H9 (cell line): Measurements from ENCODE around the gene ARVCF. TPM values are rescaled to one million over a fixed set of nuclear protein-coding genes. Genes with fewer than 3 reads are reported as not detected.

Experiments used
- DNase-seq: peaks from one replicate; pipeline ENCODE4 v3.0.0-alpha.2; 2017
- H2AFZ ChIP-seq: one replicate; pipeline ENCODE4 v1.6.1; 2013; ENCODE audit warnings: mild to moderate bottlenecking, low read length, control low read depth, moderate library complexity
- H2AK5ac ChIP-seq: 2 replicates; pipeline ENCODE4 v1.6.1; 2013; ENCODE audit warnings: low read length, control low read depth, mixed read lengths; ENCODE audit not compliant: insufficient read length
- H2BK120ac ChIP-seq: one replicate; pipeline ENCODE4 v1.6.1; 2013; ENCODE audit warnings: low read depth, mild to moderate bottlenecking, low read length, control low read depth, inconsistent platforms; ENCODE audit not compliant: poor library complexity, severe bottlenecking
- H2BK12ac ChIP-seq: 2 replicates; pipeline ENCODE4 v1.6.1; 2013; ENCODE audit warnings: low read length, control low read depth, mixed read lengths, low read depth; ENCODE audit not compliant: insufficient read length
- H2BK15ac ChIP-seq: 2 replicates; pipeline ENCODE4 v1.6.1; 2013; ENCODE audit warnings: low read depth, low read length, control low read depth
- H2BK20ac ChIP-seq: one replicate; pipeline ENCODE4 v1.6.1; 2013; ENCODE audit warnings: low read depth, mild to moderate bottlenecking, low read length, control low read depth, inconsistent platforms; ENCODE audit not compliant: poor library complexity, severe bottlenecking
- H2BK5ac ChIP-seq: 2 replicates; pipeline ENCODE4 v1.6.1; 2013; ENCODE audit warnings: low read length, control low read depth, mixed read lengths; ENCODE audit not compliant: insufficient read length
- H3K14ac ChIP-seq: 2 replicates; pipeline ENCODE4 v1.6.1; 2013; ENCODE audit warnings: low read length, control low read depth; ENCODE audit not compliant: insufficient read depth
- H3K18ac ChIP-seq: 2 replicates; pipeline ENCODE4 v1.6.1; 2013; ENCODE audit warnings: low read depth, mild to moderate bottlenecking, mixed read lengths, low read length, control low read depth; ENCODE audit not compliant: insufficient read length
- H3K23ac ChIP-seq: 2 replicates; pipeline ENCODE4 v1.6.1; 2013; ENCODE audit warnings: low read length, control low read depth, mixed read lengths, low read depth; ENCODE audit not compliant: insufficient read length
- H3K23me2 ChIP-seq: 2 replicates; pipeline ENCODE4 v1.6.1; 2013; ENCODE audit warnings: low read depth, mild to moderate bottlenecking, mixed read lengths, low read length, control low read depth; ENCODE audit not compliant: insufficient read length, poor library complexity, severe bottlenecking
- H3K27ac ChIP-seq: 2 replicates; pipeline ENCODE4 v1.5.1; 2013; ENCODE audit warnings: low read length, control low read depth, mixed read lengths, low read depth; ENCODE audit not compliant: insufficient read length
- H3K27me3 ChIP-seq: 2 replicates; pipeline ENCODE4 v1.6.1; 2013; ENCODE audit warnings: low read length, control low read depth, inconsistent platforms; ENCODE audit not compliant: insufficient read depth
- H3K4ac ChIP-seq: 2 replicates; pipeline ENCODE4 v1.6.1; 2013; ENCODE audit warnings: low read depth, mild to moderate bottlenecking, control low read depth, inconsistent platforms, low read length, moderate library complexity
- H3K4me1 ChIP-seq: 2 replicates; pipeline ENCODE4 v1.6.1; 2013; ENCODE audit warnings: low read length, control low read depth, inconsistent platforms; ENCODE audit not compliant: insufficient read depth
- H3K4me2 ChIP-seq: 2 replicates; pipeline ENCODE4 v1.6.1; 2013; ENCODE audit warnings: low read length, control low read depth, mixed read lengths; ENCODE audit not compliant: insufficient read length, insufficient read depth
- H3K56ac ChIP-seq: 2 replicates; pipeline ENCODE4 v1.6.1; 2013; ENCODE audit warnings: low read depth, mild to moderate bottlenecking, mixed read lengths, low read length, control low read depth; ENCODE audit not compliant: insufficient read length
- H3K79me1 ChIP-seq: 2 replicates; pipeline ENCODE4 v1.6.1; 2013; ENCODE audit warnings: low read depth, mild to moderate bottlenecking, moderate library complexity, low read length, control low read depth, inconsistent platforms; ENCODE audit not compliant: insufficient read depth, poor library complexity, severe bottlenecking
- H3K79me2 ChIP-seq: 2 replicates; pipeline ENCODE4 v1.6.1; 2013; ENCODE audit warnings: low read length, control low read depth, inconsistent platforms; ENCODE audit not compliant: insufficient read depth
- H3K9ac ChIP-seq: 2 replicates; pipeline ENCODE4 v1.6.1; 2013; ENCODE audit warnings: low read length, control low read depth, mixed read lengths; ENCODE audit not compliant: insufficient read length; ENCODE audit errors: extremely low read depth
- H3K9me3 ChIP-seq: one replicate; pipeline ENCODE4 v1.6.1; 2013; ENCODE audit warnings: low read depth, low read length, inconsistent platforms; ENCODE audit not compliant: control insufficient read depth
- H3T11ph ChIP-seq: one replicate; pipeline ENCODE4 v1.6.1; 2013; ENCODE audit warnings: mild to moderate bottlenecking, low read length, control low read depth, inconsistent platforms
- H4K20me1 ChIP-seq: one replicate; pipeline ENCODE4 v1.6.1; 2013; ENCODE audit not compliant: control insufficient read depth, insufficient read length, insufficient read depth
- H4K5ac ChIP-seq: 2 replicates; pipeline ENCODE4 v1.6.1; 2013; ENCODE audit warnings: low read depth, mild to moderate bottlenecking, mixed read lengths, low read length, control low read depth; ENCODE audit not compliant: insufficient read length
- H4K8ac ChIP-seq: replicated peaks from 2 replicates; pipeline ENCODE4 v1.6.1; 2013; ENCODE audit warnings: low read length, control low read depth, mixed read lengths, low read depth; ENCODE audit not compliant: insufficient read length
- H4K91ac ChIP-seq: 2 replicates; pipeline ENCODE4 v1.6.1; 2013; ENCODE audit warnings: low read depth, mild to moderate bottlenecking, moderate library complexity, mixed read lengths, low read length, control low read depth; ENCODE audit not compliant: insufficient read length
- H3K27ac Mint-ChIP-seq, 3 experiments: 2 replicates in 2 of 3; 3 replicates in 1 of 3; pipeline ENCODE4 v1.8.0; 2020 to 2021; ENCODE audit warnings: mixed read lengths in 3 of 3, mild to moderate bottlenecking in 1 of 3, moderate library complexity in 1 of 3
- H3K27me3 Mint-ChIP-seq: 2 replicates; pipeline ENCODE4 v1.8.0; 2021; ENCODE audit warnings: low read depth, mild to moderate bottlenecking, moderate library complexity, mixed read lengths
- H3K36me3 Mint-ChIP-seq, 3 experiments: 2 replicates in 2 of 3; 3 replicates in 1 of 3; pipeline ENCODE4 v1.8.0; 2020 to 2021; ENCODE audit warnings: low read depth in 3 of 3, mixed read lengths in 3 of 3; ENCODE audit not compliant: insufficient read depth in 1 of 3
- H3K4me1 Mint-ChIP-seq, 2 experiments: 2 replicates each; pipeline ENCODE4 v1.8.0; 2020; ENCODE audit warnings: mixed read lengths in 2 of 2
- H3K4me3 Mint-ChIP-seq, 2 experiments: 2 replicates in 1 of 2; 3 replicates in 1 of 2; pipeline ENCODE4 v1.8.0; 2020 to 2021; ENCODE audit warnings: mild to moderate bottlenecking in 2 of 2, mixed read lengths in 2 of 2, moderate library complexity in 1 of 2
- H3K9me3 Mint-ChIP-seq, 2 experiments: 2 replicates in 1 of 2; 3 replicates in 1 of 2; pipeline ENCODE4 v1.8.0; 2020; ENCODE audit warnings: mild to moderate bottlenecking in 2 of 2, mixed read lengths in 2 of 2, moderate library complexity in 1 of 2
- WGBS: extraction: QIAGEN DNeasy Blood & Tissue Kit; methylation state at CpG from one replicate; pipeline ENCODE4 v1.1.7; 2013; ENCODE audit warnings: missing lambda C conversion rate, low lambda C conversion rate, mixed read lengths; ENCODE audit not compliant: insufficient read length; ENCODE audit errors: extremely low coverage; 5-methylcytosine and 5-hydroxymethylcytosine counted together
- total RNA-seq: library from RNA; stranded (reverse); gene quantifications from 2 replicates; pipeline ENCODE4 v1.2.1, GENCODE V29; 2021
- TF ChIP-seq, protein P1 (sequence below): fragments of 200-600 bp; sonication (generic); conservative IDR thresholded peaks from 3 replicates; pipeline ENCODE4 v1.8.0; 2021; ENCODE audit warnings: antibody characterized with exemption, mild to moderate bottlenecking

Gene ARVCF
- total RNA-seq, 1 experiment from 2014 or later = 40.7 TPM

DNA sequence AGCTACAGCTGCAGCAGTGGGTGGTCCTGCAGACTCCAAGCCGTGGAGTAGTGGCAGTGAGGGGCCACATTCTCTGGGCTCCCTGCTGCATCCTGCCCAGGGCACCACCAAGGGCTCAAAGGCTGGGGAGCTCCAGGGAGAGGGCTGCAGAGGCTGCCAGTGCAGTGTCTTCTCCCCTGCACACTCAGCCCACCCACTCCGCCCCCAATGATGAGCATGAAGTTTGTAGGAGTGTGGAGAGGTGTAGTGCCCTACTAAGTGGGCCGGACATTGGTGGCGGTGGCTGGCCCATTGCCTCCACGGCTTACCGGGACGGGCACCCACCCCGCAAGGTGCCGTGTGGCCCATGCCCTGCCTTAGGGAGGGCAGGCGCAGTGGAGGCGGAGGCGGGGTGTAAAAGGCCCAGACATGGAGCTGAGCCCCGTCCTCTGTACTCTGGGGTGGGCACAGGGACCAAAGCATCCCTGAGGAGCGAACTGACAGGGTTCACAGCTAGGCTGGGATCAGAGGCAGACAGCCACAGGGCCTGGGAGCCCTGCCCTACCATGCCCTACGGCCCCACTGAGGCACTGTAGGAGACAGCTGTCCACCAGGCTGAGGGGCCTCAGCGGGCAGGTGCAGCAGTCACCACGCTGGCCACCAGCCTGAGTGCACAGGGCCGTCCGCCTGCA is 18.9 kb downstream of the ARVCF start:
- peaks cover 29 to 33% of the 10 kb centered on the region in 2 experiments for H3K4me1 Mint-ChIP-seq
- Histone ChIP-seq H2AK5ac (no peak overlapping the region), H2AFZ (no peak overlapping the region), H3K23ac (no peak overlapping the region), H3K79me2 (no peaks in the 10 kb centered on the region), H3T11ph (no peak overlapping the region), H3K27ac (no peak overlapping the region), H2BK5ac (no peak overlapping the region), H3K14ac (no peak overlapping the region; the same call in 1 of the 2 replicates), H2BK15ac (no peak overlapping the region), H3K56ac (no peak overlapping the region), H3K27me3 (no peaks in the 10 kb centered on the region), H3K18ac (no peak overlapping the region), H3K23me2 (no peaks in the 10 kb centered on the region), H4K20me1 (no peaks in the 10 kb centered on the region), H4K91ac (no peak overlapping the region), H3K4me2 (no peak overlapping the region), H4K5ac (no peak overlapping the region), H3K9me3 (no peaks in the 10 kb centered on the region), H2BK12ac (no peak overlapping the region), H3K9ac (no peak overlapping the region), H4K8ac (no peak overlapping the region), H2BK120ac (no peak overlapping the region), H3K79me1 (no peaks in the 10 kb centered on the region), H3K4ac (no peak overlapping the region), H3K4me1 (peaks cover 6% of the 10 kb centered on the region; the same call in 1 of the 2 replicates), H2BK20ac (no peak overlapping the region)
- no peak for DNase-seq
- H3K36me3 Mint-ChIP-seq = no peaks in the 10 kb centered on the region
- WGBS = no CpG with 5 or more reads among the region's 19 CpGs
- peak overlapping the region in 1 of 3 experiments; percentile 62; a peak in 1 of 7 replicates for H3K27ac Mint-ChIP-seq
- TF ChIP-seq, protein P1, sequence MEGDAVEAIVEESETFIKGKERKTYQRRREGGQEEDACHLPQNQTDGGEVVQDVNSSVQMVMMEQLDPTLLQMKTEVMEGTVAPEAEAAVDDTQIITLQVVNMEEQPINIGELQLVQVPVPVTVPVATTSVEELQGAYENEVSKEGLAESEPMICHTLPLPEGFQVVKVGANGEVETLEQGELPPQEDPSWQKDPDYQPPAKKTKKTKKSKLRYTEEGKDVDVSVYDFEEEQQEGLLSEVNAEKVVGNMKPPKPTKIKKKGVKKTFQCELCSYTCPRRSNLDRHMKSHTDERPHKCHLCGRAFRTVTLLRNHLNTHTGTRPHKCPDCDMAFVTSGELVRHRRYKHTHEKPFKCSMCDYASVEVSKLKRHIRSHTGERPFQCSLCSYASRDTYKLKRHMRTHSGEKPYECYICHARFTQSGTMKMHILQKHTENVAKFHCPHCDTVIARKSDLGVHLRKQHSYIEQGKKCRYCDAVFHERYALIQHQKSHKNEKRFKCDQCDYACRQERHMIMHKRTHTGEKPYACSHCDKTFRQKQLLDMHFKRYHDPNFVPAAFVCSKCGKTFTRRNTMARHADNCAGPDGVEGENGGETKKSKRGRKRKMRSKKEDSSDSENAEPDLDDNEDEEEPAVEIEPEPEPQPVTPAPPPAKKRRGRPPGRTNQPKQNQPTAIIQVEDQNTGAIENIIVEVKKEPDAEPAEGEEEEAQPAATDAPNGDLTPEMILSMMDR = no peak
- H3K27me3 Mint-ChIP-seq = no peaks in the 10 kb centered on the region; the same call in 1 of the 2 replicates
- no peaks in the 10 kb centered on the region; a peak in 1 of 5 replicates for H3K9me3 Mint-ChIP-seq
- no peak overlapping the region for H3K4me3 Mint-ChIP-seq
